Natural killer cell treated with Interleukin-12 subunit alpha and Interleukin-12 subunit beta and Interleukin-15 and Interleukin-18, amount 100 ng/mL, for 72 hours (primary cell): Measurements from ENCODE around the gene FAM169A. TPM values are rescaled to one million over a fixed set of nuclear protein-coding genes. Genes with fewer than 3 reads are reported as not detected.
A peak's percentile ranks its signal among the peaks of the same experiment; 100 is the strongest.
"Not testable (repeated sequence)": the region's sequence is repeated elsewhere in the genome, so short reads cannot be mapped to it uniquely, and the experiment has no call there.

ENCODE experiments used
- ATAC-seq, 2 donors: fragments of 150-1000 bp; cut with Tn5 transposase in 1 of 2; sonication (Bioruptor Pico), chemical (Tn5 transposase) in 1 of 2; 2 replicates each; pipeline ENCODE4 v1.10.0; 2021
- DNase-seq: peaks from one replicate; pipeline ENCODE4 v3.0.0; 2022; ENCODE audit warnings: low spot score
- H3K27ac Mint-ChIP-seq, 2 donors: 1 replicate in 1 of 2; 2 replicates in 1 of 2; pipeline ENCODE4 v1.8.0; 2022; ENCODE audit warnings: mixed read lengths in 2 of 2, mild to moderate bottlenecking in 1 of 2, moderate library complexity in 1 of 2
- H3K27me3 Mint-ChIP-seq, 2 donors: 1 replicate in 1 of 2; 2 replicates in 1 of 2; pipeline ENCODE4 v1.8.0; 2022; ENCODE audit warnings: mixed read lengths in 2 of 2
- H3K36me3 Mint-ChIP-seq: one replicate; pipeline ENCODE4 v1.8.0; 2022; ENCODE audit warnings: mixed read lengths
- H3K4me1 Mint-ChIP-seq, 2 donors: 1 replicate in 1 of 2; 2 replicates in 1 of 2; pipeline ENCODE4 v1.8.0; 2022; ENCODE audit warnings: low read depth in 2 of 2, mixed read lengths in 2 of 2, mild to moderate bottlenecking in 1 of 2
- H3K4me3 Mint-ChIP-seq: one replicate; pipeline ENCODE4 v1.8.0; 2022; ENCODE audit warnings: mixed read lengths
- H3K9me3 Mint-ChIP-seq: 2 replicates; pipeline ENCODE4 v1.8.0; 2022; ENCODE audit warnings: mixed read lengths
- total RNA-seq, 2 donors: library from RNA; stranded (reverse); gene quantifications; one replicate each; pipeline ENCODE4 v1.2.3, GENCODE V29; 2022

Gene FAM169A
- total RNA-seq, 2 donors from 2014 or later: 7.9 to 13.4 TPM

DNA sequence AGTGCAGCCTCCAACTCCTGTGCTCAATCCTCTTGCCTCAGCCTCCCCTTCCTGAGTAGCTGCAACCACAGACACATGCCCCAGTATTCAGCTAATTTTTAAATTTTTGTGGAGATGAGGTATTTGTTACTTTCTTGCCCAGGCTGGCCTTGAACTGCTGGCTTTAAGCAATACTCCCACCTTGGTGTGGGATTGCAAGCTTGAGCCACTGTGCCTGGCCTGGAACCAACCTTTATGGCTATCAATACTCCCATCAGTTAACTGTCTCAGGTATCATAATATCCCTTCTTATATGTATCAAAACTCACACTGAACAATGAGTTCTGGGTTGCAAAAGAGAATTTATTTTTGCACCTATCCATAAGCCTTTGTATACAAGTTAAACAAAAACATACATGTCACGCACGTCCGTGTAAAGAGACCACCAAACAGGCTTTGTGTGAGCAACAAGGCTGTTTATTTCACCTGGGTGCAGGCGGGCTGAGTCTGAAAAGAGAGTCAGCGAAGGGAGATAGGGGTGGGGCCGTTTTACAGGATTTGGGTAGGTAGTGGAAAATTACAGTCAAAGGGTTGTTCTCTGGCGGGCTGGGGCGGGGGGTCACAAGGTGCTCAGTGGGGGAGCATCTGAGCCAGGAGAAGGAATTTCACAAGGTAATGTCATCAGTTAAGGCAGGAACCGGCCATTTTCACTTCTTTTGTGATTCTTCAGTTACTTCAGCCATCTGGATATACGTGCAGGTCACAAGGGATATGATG, 16.4 kb upstream of the FAM169A start:
- H3K4me3 Mint-ChIP-seq, H3K4me1 Mint-ChIP-seq, H3K27me3 Mint-ChIP-seq, DNase-seq, H3K36me3 Mint-ChIP-seq, ATAC-seq, H3K9me3 Mint-ChIP-seq, H3K27ac Mint-ChIP-seq: not testable (repeated sequence)

DNA sequence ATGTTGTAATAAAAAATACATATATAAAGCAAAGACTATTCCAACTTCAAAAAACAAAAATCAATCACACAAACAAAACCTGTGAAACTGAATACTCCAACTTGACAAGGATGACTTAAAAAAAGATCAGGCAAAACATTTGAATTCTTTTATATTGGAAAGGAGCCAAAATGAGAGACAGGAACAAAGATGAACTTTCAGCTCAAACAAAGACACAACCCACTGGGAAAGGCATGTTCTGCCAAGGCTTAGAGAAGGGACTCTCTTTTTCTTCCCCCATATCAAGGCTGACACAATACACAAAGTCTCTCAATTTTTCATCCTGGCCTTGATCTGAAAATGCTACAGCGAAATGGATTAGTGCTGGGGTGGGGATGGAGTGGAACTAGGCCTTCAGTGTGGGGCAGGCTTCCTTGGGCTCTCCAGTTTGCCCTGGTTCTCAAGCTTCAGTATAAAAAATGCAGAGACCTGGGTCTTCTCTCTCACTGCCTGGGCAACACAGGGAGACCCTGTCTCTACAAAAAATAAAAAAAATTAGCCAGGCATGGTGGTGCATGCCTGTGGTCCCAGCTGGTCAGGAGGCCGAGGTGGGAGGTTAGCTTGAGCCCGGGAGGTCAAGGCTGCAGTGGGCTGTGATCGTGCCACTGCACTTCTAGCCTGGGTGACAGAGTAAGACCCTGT, 11.6 kb upstream of the FAM169A start:
- no peaks in the 10 kb centered on the region for H3K9me3 Mint-ChIP-seq
- H3K4me1 Mint-ChIP-seq: no peaks in the 10 kb centered on the region
- no peak overlapping the region for H3K27ac Mint-ChIP-seq
- no peaks in the 10 kb centered on the region for H3K36me3 Mint-ChIP-seq
- H3K4me3 Mint-ChIP-seq: no peak overlapping the region
- no peak for ATAC-seq
- H3K27me3 Mint-ChIP-seq: no peaks in the 10 kb centered on the region
- no peak for DNase-seq

DNA sequence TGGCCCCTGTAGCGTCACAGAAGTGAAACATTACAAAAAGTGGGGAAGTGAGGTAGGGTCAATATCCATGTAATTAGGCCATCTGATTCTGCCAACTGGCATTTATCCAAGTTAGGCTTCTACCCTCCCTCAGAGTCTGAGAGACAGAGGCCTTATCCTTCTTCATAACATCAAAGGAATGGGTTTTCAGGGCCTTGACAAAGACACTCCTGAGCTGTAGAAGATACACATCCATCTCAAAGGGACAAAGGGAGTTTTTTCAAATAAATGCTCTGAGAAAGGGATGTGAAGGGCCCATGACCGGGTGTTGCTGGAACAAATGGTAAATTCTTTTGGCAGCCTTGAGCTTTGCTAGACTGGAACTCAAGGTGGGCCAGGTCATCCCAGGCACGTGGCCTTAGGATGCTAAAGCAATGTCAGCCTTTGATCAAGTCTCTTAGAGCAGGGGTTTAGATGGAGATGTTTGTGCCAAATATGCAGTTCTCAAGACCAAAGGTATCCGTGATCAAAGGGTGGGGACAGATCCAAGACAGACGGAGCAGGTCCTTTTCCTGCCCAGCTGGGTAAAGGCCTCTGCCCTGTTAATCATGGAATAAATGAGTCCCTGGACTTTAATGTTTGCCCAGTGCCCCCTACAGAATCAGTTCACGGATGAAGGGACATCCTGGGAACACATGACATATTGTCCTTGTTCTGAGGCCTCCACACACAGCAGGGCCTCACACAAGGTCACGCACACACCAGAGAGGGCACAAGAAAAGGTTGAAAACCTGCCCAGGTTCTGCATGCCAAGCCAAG, 10.0 kb upstream of the FAM169A start:
- DNase-seq: no peak
- Mint-ChIP-seq H3K27ac (no peak overlapping the region), H3K4me1 (no peaks in the 10 kb centered on the region), H3K36me3 (no peaks in the 10 kb centered on the region), H3K4me3 (no peak overlapping the region), H3K27me3 (no peaks in the 10 kb centered on the region), H3K9me3 (no peaks in the 10 kb centered on the region)
- no peak for ATAC-seq

DNA sequence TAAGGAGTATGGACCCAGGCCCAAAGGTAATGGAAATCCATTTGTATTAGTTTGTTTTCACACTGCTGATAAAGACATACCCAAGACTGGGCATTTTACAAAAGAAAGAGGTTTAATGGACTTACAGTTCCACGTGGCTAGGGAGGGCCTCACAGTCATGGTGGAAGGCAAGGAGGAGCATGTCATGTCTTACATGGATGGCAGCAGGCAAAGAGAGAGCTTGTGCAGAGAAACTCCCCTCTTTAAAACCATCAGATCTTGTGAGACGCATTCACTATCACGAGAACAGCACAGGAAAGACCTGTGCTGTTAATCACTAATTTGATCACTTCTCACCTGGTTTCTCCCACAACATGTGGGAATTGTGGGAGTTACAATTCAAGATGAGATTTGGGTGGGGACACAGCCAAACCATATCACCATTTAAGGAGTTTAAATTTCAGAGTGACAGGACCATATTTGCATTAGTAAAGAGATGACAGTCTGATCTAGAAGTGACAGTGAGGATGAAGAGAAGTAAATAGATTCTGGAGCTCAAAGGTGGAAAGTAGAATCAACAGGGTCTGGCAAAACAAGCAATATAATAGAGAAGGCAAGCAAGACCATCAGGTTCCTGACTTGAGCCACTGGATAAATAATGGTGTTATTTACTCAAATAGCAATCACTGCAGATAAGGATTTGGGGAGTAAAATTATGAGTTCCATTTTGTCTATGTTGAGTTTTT, 7.5 kb upstream of the FAM169A start:
- Mint-ChIP-seq H3K4me3 (no peak overlapping the region), H3K27ac (no peak overlapping the region), H3K4me1 (no peaks in the 10 kb centered on the region), H3K27me3 (peaks cover 0 to 3% of the 10 kb centered on the region in 2 donors), H3K36me3 (no peaks in the 10 kb centered on the region), H3K9me3 (no peaks in the 10 kb centered on the region)
- ATAC-seq (no peak), DNase-seq (no peak)

DNA sequence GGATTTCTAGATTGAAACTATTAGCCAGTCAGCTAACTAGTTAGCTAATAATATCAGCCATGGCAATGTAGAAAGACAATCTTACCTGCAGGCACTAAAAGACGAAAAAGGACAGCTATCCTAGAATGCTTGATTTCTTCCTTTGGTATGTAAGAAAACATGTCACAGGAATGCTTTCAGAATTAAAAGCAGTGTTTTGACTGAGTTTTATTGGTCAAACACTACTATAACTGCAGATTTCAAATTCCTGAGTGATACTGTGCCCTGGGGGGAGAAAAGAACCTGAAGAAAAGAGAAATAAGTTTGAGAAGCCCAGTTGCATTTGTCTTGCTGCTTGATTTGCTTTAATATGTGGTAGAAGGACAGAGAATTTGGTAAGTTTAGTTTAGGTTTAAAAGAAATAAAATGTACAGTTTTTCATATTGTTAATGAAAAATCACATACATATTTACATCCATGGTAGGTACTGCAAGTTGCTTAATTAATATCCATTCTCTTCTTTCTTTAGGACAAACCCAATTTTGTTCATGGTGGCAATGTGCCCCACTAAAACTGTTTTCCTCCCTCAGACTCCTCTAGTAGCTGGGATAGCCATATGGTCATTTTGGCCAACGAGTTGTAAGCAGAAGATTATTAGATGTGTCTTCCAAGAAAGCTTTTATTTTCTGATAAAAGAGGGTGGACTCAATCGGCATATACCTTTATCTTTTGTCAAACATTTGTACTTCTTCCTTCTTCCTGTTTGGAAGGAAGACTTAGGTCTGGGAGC, 4.3 kb upstream of the FAM169A start:
- Mint-ChIP-seq H3K27ac (no peak overlapping the region), H3K4me3 (no peak overlapping the region), H3K4me1 (peaks cover 5% of the 10 kb centered on the region in 2 donors), H3K36me3 (no peaks in the 10 kb centered on the region), H3K27me3 (peaks cover 0 to 3% of the 10 kb centered on the region in 2 donors), H3K9me3 (no peaks in the 10 kb centered on the region)
- ATAC-seq: no peak
- no peak for DNase-seq

DNA sequence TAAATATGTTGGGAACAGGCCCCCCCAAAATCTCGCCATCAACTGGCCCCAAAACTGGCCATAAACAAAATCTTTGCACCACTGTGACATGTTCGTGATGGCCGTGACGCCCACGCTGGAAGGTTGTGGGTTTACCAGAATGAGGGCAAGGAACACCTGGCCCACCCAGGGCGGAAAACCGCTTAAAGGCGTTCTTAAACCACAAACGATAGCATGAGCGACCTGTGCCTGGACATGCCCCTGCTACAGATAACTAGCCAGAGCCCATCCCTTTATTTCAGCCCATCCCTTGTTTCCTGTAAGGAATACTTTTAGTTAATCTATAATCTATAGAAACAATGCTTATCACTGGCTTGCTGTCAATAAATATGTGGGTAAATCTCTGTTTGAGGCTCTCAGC, 3.2 kb upstream of the FAM169A start:
- H3K27me3 Mint-ChIP-seq, DNase-seq, H3K4me3 Mint-ChIP-seq, ATAC-seq, H3K9me3 Mint-ChIP-seq, H3K36me3 Mint-ChIP-seq, H3K27ac Mint-ChIP-seq: not testable (repeated sequence)
- peaks cover 16% of the 10 kb centered on the region in 2 donors for H3K4me1 Mint-ChIP-seq

DNA sequence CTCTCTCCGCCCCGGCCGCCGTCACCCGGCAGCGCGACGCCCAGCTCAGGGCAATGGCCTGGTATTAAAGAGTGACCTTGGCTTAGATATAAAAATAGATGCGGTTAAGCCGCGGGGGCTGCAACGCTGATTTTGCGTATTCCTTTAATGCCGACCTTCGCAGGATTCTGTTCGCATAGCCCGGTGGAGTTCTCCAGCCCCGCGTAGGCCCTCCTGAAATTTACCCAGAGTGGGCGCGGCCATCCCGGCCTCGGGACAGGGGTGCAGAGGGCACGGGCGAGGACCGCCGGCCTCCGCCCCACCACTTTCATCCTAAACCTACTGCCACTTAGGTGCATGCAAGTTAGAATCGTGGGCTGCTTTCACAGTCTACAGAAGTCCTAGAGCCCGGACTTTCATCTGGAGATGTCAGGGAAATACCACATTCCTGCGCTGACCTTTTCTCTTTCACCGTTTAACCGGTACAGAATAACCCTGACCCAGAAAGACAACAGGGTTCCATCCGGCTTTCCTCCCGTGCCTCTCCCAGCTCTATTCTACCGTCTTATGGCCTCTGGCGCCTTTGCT, 492 bp upstream of the FAM169A start:
- H3K9me3 Mint-ChIP-seq: no peaks in the 10 kb centered on the region
- H3K4me1 Mint-ChIP-seq: peaks cover 26 to 28% of the 10 kb centered on the region in 2 donors
- H3K27me3 Mint-ChIP-seq: peaks cover 0 to 3% of the 10 kb centered on the region in 2 donors
- no peak for DNase-seq
- ATAC-seq: peak; percentile 22 to 45
- H3K36me3 Mint-ChIP-seq: peaks cover 6% of the 10 kb centered on the region
- peak overlapping the region; percentile 92 for H3K4me3 Mint-ChIP-seq
- peak overlapping the region; percentile 71 to 90 for H3K27ac Mint-ChIP-seq

DNA sequence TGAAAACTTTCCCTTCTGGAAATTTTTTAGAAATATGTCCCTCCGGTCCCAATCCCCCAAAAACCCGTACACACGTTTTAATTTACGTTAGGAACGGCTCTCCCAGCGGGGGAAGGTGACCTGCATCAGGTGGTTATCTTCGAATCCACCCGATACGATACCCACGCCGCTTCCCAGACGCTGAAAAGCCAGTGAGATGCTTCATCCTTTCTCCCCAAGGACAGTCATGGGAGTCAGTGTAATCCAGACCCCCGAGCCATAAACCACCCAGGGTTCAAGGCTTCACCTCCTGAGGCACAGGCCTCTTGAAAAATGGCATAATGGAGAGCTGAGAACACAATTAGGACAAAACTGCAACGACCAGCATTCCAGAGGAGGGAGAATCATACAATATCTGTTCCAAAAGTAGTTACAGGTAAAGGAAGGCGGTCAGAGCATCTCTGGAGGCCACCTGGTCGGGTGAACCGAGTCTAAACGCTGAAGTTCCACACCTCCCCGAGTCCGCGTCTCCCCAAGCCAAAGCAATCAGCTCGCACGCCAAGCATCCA, 857 bp downstream of the FAM169A start:
- Mint-ChIP-seq H3K9me3 (no peaks in the 10 kb centered on the region), H3K4me1 (peaks cover 32 to 35% of the 10 kb centered on the region in 2 donors), H3K27me3 (peaks cover 0 to 3% of the 10 kb centered on the region in 2 donors), H3K27ac (peak overlapping the region; percentile 70 to 95), H3K4me3 (peak overlapping the region; percentile 87), H3K36me3 (peaks cover 6% of the 10 kb centered on the region)
- DNase-seq (no peak), ATAC-seq (no peak)

DNA sequence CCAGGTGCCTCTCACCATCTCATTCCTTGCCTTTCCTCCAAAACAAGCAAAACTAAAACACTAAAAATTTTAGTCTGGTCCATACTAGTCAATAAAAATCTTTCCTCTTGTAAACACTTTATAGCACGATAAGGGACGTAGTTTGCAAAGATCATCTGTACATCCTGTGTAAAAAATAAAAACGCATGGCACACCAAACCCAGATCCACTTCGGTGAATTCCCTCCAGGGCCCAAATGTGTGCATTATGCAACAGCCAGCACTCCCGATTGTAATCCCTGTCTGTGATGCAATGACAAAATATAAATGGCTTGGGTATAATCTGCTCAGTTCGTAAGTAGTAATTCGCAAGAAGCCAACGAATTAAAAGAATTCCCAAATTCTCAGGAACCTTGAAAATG, 1.4 kb downstream of the FAM169A start:
- H3K27ac Mint-ChIP-seq: peak overlapping the region; percentile 70 to 95

DNA sequence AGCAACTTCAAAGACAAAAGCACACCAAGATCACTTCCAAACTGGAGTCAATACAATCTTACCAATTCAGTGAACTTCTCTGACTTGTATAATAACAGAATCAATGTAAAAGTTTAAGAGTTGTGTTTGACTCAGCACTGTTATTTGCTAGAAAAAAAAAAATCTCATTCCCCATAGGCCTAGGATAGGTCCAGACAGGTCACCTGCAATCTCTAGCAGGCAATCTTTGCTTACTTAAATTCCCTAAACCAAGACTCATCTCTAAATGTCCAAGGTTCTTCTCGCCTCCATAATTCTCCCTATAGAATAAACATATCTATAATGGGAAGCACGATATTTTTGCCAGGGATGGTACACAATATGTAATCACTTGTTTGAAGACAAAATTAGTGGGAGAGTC, 2.5 kb downstream of the FAM169A start:
- DNase-seq (no peak), ATAC-seq (no peak)
- H3K4me1 Mint-ChIP-seq: peaks cover 37 to 41% of the 10 kb centered on the region in 2 donors
- H3K27ac Mint-ChIP-seq: no peak overlapping the region
- no peak overlapping the region for H3K4me3 Mint-ChIP-seq
- no peaks in the 10 kb centered on the region for H3K9me3 Mint-ChIP-seq
- no peaks in the 10 kb centered on the region for H3K27me3 Mint-ChIP-seq
- H3K36me3 Mint-ChIP-seq: peaks cover 6% of the 10 kb centered on the region

More for the DNA sequence above, 1.4 kb downstream of the FAM169A start:
- Mint-ChIP-seq H3K36me3 (peaks cover 6% of the 10 kb centered on the region), H3K9me3 (no peaks in the 10 kb centered on the region), H3K4me3 (peak overlapping the region; percentile 87), H3K4me1 (peaks cover 33 to 38% of the 10 kb centered on the region in 2 donors), H3K27me3 (peaks cover 0 to 3% of the 10 kb centered on the region in 2 donors)
- DNase-seq (no peak), ATAC-seq (no peak)

DNA sequence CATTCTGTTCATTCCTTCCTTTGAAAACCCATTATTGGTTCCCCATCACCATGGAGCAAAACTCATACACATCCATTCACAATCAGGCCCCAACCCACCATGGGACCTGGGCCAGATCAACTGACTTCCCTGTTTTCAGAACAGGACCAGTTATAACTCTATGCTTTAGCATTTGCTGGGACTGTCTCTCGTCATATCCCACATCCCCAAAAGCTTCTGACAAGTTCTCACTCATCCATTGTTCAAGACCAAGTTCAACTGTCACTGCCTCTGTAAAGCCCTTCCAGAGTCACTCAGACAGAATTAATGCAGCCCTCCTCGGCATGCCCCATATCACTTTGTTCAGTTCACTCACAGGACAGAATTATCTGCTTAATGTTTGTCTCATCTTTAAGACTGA, 4.0 kb downstream of the FAM169A start:
- peaks cover 37 to 41% of the 10 kb centered on the region in 2 donors for H3K4me1 Mint-ChIP-seq
- no peak overlapping the region for H3K27ac Mint-ChIP-seq
- no peaks in the 10 kb centered on the region for H3K27me3 Mint-ChIP-seq
- H3K4me3 Mint-ChIP-seq: no peak overlapping the region
- H3K9me3 Mint-ChIP-seq: no peaks in the 10 kb centered on the region
- peaks cover 6% of the 10 kb centered on the region for H3K36me3 Mint-ChIP-seq
- no peak for ATAC-seq
- no peak for DNase-seq

DNA sequence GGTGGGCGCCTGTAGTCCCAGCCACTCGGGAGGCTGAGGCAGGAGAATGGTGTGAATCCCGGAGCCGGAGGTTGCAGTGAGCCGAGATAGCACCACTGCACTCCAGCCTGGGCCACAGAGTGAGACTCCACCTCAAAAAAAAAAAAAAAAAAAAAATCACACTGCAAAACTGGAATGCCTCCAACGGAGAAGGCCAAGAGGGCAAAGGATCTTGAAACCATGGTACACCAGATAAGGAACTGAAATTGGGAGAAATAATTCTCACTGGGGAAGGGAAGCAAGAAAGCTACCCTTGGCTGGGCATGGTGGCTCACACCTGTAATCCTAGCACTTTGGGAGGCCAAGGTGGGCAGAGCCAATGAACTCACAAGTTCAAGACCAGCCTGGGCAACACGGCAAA, 9.2 kb downstream of the FAM169A start:
- H3K36me3 Mint-ChIP-seq, H3K9me3 Mint-ChIP-seq, H3K27me3 Mint-ChIP-seq, H3K27ac Mint-ChIP-seq, ATAC-seq, H3K4me3 Mint-ChIP-seq, DNase-seq: not testable (repeated sequence)
- peaks cover 29 to 37% of the 10 kb centered on the region in 2 donors for H3K4me1 Mint-ChIP-seq
